Peyer's patch (tissue), 4 donors: Measurements from ENCODE around the gene MORC1.

Experiments used
- CTCF ChIP-seq, 6 experiments: fragments of 450-650 bp in 4 of 6; fragments of 200-600 bp in 2 of 6; sonication (generic) in 1 of 6; IDR thresholded peaks; one replicate each; pipeline ENCODE4 v1.5.1; 2017 to 2019; ENCODE audit warnings: antibody characterized with exemption in 6 of 6, mild to moderate bottlenecking in 3 of 6, moderate library complexity in 1 of 6
- POLR2A ChIP-seq, 2 donors: fragments of 450-650 bp; IDR thresholded peaks; one replicate each; pipeline ENCODE4 v1.5.1; 2017; ENCODE audit warnings: antibody characterized with exemption in 2 of 2, mild to moderate bottlenecking in 2 of 2, moderate library complexity in 2 of 2

DNA sequence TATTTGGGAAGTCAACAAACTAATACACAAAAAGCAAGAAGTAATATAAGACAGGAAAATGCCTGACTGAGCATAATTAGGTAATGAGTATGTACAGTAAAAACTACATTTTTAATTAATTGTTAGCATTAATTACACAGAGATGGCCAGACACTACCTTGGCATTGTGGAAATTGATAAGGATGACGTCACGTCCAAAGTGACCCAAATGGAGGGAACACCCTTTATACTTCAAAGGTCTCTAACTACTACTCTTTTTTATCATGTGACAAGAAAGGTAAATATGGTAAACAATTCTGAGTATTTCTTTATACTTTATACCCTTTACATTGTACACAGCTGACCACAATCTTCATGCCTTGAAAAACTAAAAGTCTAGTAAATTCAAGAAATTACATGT is 141.9 kb downstream of the MORC1 start:
- TF ChIP-seq CTCF (IDR thresholded peaks at IDR 0.05), result no peak
- no peak for TF ChIP-seq POLR2A (IDR thresholded peaks at IDR 0.05)
